Natural killer cell (primary cell): ENCODE results near the gene KCNA5. TPM values are rescaled to one million over a fixed set of nuclear protein-coding genes. Genes with fewer than 3 reads are reported as not detected.

Experiments
- ATAC-seq, 3 donors: fragments of 150-1000 bp in 2 of 3; fragments of 200-7000 bp in 1 of 3; cut with Tn5 transposase; 1 replicate in 1 of 3; 2 replicates in 2 of 3; pipeline ENCODE4 v1.10.0; 2021; ENCODE audit warnings: mild to moderate bottlenecking in 2 of 3, moderate library complexity in 2 of 3
- DNase-seq, 2 donors: peaks; one replicate each; pipeline versions ENCODE4 v3.0.0 to v3.0.0-alpha.2; 2013 to 2021; ENCODE audit warnings: mixed read lengths in 1 of 2
- H3K27ac ChIP-seq: one replicate; pipeline ENCODE4 v1.5.1; 2013; ENCODE audit warnings: mild to moderate bottlenecking, low read length
- H3K27me3 ChIP-seq: one replicate; pipeline ENCODE4 v1.6.1; 2013; ENCODE audit warnings: low read length; ENCODE audit not compliant: control insufficient read depth, insufficient read depth
- H3K36me3 ChIP-seq: one replicate; pipeline ENCODE4 v1.6.1; 2013; ENCODE audit warnings: low read length; ENCODE audit not compliant: control insufficient read depth, insufficient read depth
- H3K4me1 ChIP-seq: one replicate; pipeline ENCODE4 v1.6.1; 2013; ENCODE audit warnings: low read length; ENCODE audit not compliant: control insufficient read depth, insufficient read depth
- H3K4me3 ChIP-seq: one replicate; pipeline ENCODE4 v1.5.1; 2013; ENCODE audit warnings: low read length
- H3K9me3 ChIP-seq: one replicate; pipeline ENCODE4 v1.6.1; 2013; ENCODE audit warnings: low read length; ENCODE audit not compliant: control insufficient read depth, insufficient read depth
- H3K27ac Mint-ChIP-seq, 2 donors: one replicate each; pipeline ENCODE4 v1.8.0; 2022; ENCODE audit warnings: mild to moderate bottlenecking in 2 of 2, mixed read lengths in 2 of 2, moderate library complexity in 1 of 2
- H3K27me3 Mint-ChIP-seq, 2 donors: one replicate each; pipeline ENCODE4 v1.8.0; 2022; ENCODE audit warnings: low read depth in 2 of 2, mixed read lengths in 2 of 2
- H3K36me3 Mint-ChIP-seq: one replicate; pipeline ENCODE4 v1.8.0; 2022; ENCODE audit warnings: mixed read lengths
- H3K4me1 Mint-ChIP-seq, 2 donors: one replicate each; pipeline ENCODE4 v1.8.0; 2022; ENCODE audit warnings: mixed read lengths in 2 of 2
- H3K4me3 Mint-ChIP-seq: one replicate; pipeline ENCODE4 v1.8.0; 2022; ENCODE audit warnings: mild to moderate bottlenecking, moderate library complexity, mixed read lengths
- H3K9me3 Mint-ChIP-seq, 2 donors: one replicate each; pipeline ENCODE4 v1.8.0; 2022; ENCODE audit warnings: mixed read lengths in 2 of 2
- CTCF ChIP-seq: fragments of 200-600 bp; IDR thresholded peaks from one replicate; pipeline ENCODE4 v1.8.0; 2022; ENCODE audit warnings: antibody characterized with exemption
- WGBS: methylation state at CpG from one replicate; pipeline ENCODE4 v1.1.7; 2013; ENCODE audit warnings: missing lambda C conversion rate; ENCODE audit not compliant: insufficient coverage; 5-methylcytosine and 5-hydroxymethylcytosine counted together
- intact Hi-C: fragments of 100-400 bp; cut with micrococcal nuclease; formaldehyde crosslinking; loops from one replicate; pipeline ENCODE4 v1.14.2; 2022
- total RNA-seq, 4 donors: library from RNA; stranded (reverse); fragments of 120-200 nt in 1 of 4; gene quantifications; one replicate each; pipeline versions ENCODE4 v1.2.3 to v1.2.4, GENCODE V29; 2013 to 2022

The KCNA5 gene
- total RNA-seq, 3 donors from 2014 or later (not counting 1 experiment from before 2014, with no cell fraction given): 0.13 TPM; not detected in 2

DNA sequence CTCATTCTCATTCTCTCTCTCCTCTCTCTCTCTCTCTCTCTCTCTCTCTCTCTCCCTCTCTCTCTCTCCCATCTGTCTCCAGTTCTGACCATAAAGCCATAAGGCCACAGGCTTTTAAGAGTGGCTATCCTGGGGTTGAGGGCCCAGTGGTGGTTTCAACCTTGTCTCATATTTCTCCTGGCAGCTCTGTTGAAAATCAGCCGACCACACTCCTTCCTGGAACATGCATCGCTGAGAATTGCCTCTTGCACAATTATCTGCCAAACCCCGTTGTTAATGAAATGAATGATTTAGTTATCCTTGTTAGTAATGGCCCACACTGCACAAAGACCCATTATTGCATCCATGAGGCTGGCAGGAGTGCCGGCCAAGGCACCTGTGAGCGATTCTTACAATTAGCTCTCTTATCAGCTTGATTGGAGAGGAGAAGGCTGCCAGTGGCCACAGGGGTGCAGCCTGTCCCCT, 30.4 kb upstream of the KCNA5 start:
- H3K27ac ChIP-seq: no peak overlapping the region
- intact Hi-C loops: no loop called here

GRCh38 chr12:5014269-5014668, 29.4 kb upstream of the KCNA5 start:
- Histone ChIP-seq H3K4me3 (no peak overlapping the region), H3K4me1 (no peaks in the 10 kb centered on the region)
- H3K27me3 Mint-ChIP-seq: peaks cover 4 to 23% of the 10 kb centered on the region in 2 donors

More for the DNA sequence above, 30.4 kb upstream of the KCNA5 start:
- H3K27me3 ChIP-seq: no peaks in the 10 kb centered on the region
- H3K9me3 ChIP-seq: no peaks in the 10 kb centered on the region
- H3K27me3 Mint-ChIP-seq: peaks cover 4 to 23% of the 10 kb centered on the region in 2 donors
- H3K9me3 Mint-ChIP-seq: no peaks in the 10 kb centered on the region
- ATAC-seq (no peak), DNase-seq (no peak)
- H3K4me1 Mint-ChIP-seq: no peaks in the 10 kb centered on the region
- H3K36me3 Mint-ChIP-seq: no peaks in the 10 kb centered on the region
- H3K36me3 ChIP-seq: no peaks in the 10 kb centered on the region
- H3K4me3 ChIP-seq: no peak overlapping the region
- no peak overlapping the region for H3K4me3 Mint-ChIP-seq
- H3K4me1 ChIP-seq: no peaks in the 10 kb centered on the region
- H3K27ac Mint-ChIP-seq: no peak overlapping the region
- TF ChIP-seq CTCF: no peak
- 52% methylated on average over 4 of the region's 5 CpGs for WGBS

GRCh38 chr12:5015711-5016492, 27.8 kb upstream of the KCNA5 start:
- no peak for ATAC-seq
- Histone ChIP-seq H3K27me3 (no peaks in the 10 kb centered on the region), H3K27ac (no peak overlapping the region), H3K4me1 (no peaks in the 10 kb centered on the region), H3K4me3 (no peak overlapping the region), H3K36me3 (no peaks in the 10 kb centered on the region), H3K9me3 (no peaks in the 10 kb centered on the region)
- H3K27me3 Mint-ChIP-seq: peaks cover 4 to 12% of the 10 kb centered on the region in 2 donors
- H3K4me1 Mint-ChIP-seq: no peaks in the 10 kb centered on the region
- H3K9me3 Mint-ChIP-seq: no peaks in the 10 kb centered on the region
- H3K36me3 Mint-ChIP-seq: no peaks in the 10 kb centered on the region
- no peak overlapping the region for H3K27ac Mint-ChIP-seq
- intact Hi-C loops: no loop called here
- no peak for TF ChIP-seq CTCF
- DNase-seq: no peak
- WGBS: 70% methylated on average over 12 of the region's 12 CpGs
- no peak overlapping the region for H3K4me3 Mint-ChIP-seq

More at GRCh38 chr12:5014269-5014668, 29.4 kb upstream of the KCNA5 start:
- no peaks in the 10 kb centered on the region for H3K27me3 ChIP-seq
- no peaks in the 10 kb centered on the region for H3K9me3 ChIP-seq
- no peaks in the 10 kb centered on the region for H3K36me3 ChIP-seq
- no peak for TF ChIP-seq CTCF
- WGBS: 74% methylated on average over 2 of the region's 2 CpGs
- no peak overlapping the region for H3K27ac ChIP-seq
- H3K9me3 Mint-ChIP-seq: no peaks in the 10 kb centered on the region
- H3K36me3 Mint-ChIP-seq: no peaks in the 10 kb centered on the region
- no peak overlapping the region for H3K4me3 Mint-ChIP-seq
- intact Hi-C loops: no loop called here
- DNase-seq: no peak
- no peak overlapping the region for H3K27ac Mint-ChIP-seq
- ATAC-seq: no peak
- H3K4me1 Mint-ChIP-seq: no peaks in the 10 kb centered on the region
